Subcutaneous abdominal adipose tissue (tissue), 5 donors: ENCODE measurements around the gene ATP9A.

Experiments used
- H3K27ac ChIP-seq: one replicate; pipeline ENCODE4 v1.7.0; 2013; ENCODE audit warnings: low read depth, mild to moderate bottlenecking, inconsistent platforms, low read length, moderate library complexity
- H3K27me3 ChIP-seq, 5 donors: one replicate each; pipeline ENCODE4 v1.7.0; 2013; ENCODE audit warnings: low read length in 5 of 5, inconsistent platforms in 1 of 5; ENCODE audit not compliant: control insufficient read depth in 5 of 5, insufficient read depth in 4 of 5
- H3K36me3 ChIP-seq, 5 donors: one replicate each; pipeline ENCODE4 v1.7.0; 2013; ENCODE audit warnings: low read length in 5 of 5; ENCODE audit not compliant: control insufficient read depth in 5 of 5, insufficient read depth in 5 of 5
- H3K4me1 ChIP-seq, 5 donors: one replicate each; pipeline ENCODE4 v1.7.0; 2013; ENCODE audit warnings: low read length in 5 of 5, mild to moderate bottlenecking in 3 of 5, moderate library complexity in 1 of 5; ENCODE audit not compliant: control insufficient read depth in 5 of 5, insufficient read depth in 5 of 5
- H3K4me3 ChIP-seq, 5 donors: one replicate each; pipeline ENCODE4 v1.7.0; 2013; ENCODE audit warnings: low read length in 5 of 5, low read depth in 1 of 5
- H3K9ac ChIP-seq, 5 donors: one replicate each; pipeline ENCODE4 v1.7.0; 2013; ENCODE audit warnings: low read length in 5 of 5, mild to moderate bottlenecking in 4 of 5, moderate library complexity in 3 of 5
- H3K9me3 ChIP-seq, 5 donors: one replicate each; pipeline ENCODE4 v1.7.0; 2013; ENCODE audit warnings: low read length in 5 of 5; ENCODE audit not compliant: control insufficient read depth in 5 of 5
- donor health status: healthy.
- donor health status: healthy.
- donor health status: healthy.
- donor health status: healthy.
- donor health status: healthy.

Gene ATP9A

DNA sequence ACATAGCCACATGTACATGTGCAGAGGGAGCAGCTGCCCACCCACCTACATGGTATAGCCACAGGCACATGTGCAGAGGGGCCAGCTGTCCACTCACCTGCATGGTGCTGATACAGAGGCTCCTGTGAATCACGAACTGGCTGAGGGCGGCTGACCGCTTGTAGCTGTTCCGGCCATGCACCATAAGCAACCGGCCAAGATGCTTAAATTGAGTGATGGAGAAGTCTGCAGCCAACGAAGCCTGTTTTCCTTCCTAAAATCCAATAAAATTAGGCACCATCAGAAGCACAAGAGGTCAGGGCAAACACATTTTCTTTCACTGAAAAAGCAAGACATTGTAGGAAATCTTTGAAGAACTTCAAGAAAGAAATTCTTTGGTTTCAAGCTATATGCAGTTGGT, 154.6 kb downstream of the ATP9A start:
- Histone ChIP-seq H3K36me3 (peaks cover 5 to 69% (median 60%) of the 10 kb centered on the region in 5 donors), H3K4me1 (peaks cover 0 to 19% (median 0%) of the 10 kb centered on the region in 5 donors), H3K27ac (no peak overlapping the region), H3K9me3 (no peaks in the 10 kb centered on the region), H3K4me3 (no peak overlapping the region), H3K9ac (no peak overlapping the region), H3K27me3 (no peaks in the 10 kb centered on the region)

DNA sequence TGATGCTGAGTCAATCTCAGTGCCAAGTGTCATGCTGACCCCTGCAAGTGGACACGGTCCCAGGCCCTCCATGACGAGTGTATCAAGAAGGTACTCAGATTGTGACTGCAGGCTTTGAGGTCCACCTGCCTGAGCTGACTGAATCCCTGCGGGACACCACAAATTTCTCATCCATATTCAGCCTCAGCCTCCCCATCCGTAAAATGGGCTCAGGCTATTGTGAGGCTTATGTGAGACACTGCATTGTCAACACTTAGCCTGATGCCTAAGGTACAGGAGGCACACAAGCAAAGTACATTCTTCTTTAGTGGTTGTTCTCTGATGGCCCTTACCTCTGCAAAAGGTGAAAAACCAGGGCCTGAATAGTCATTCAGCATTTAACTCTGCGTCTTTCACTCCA, 155.3 kb downstream of the ATP9A start:
- no peak overlapping the region for H3K4me3 ChIP-seq
- H3K27ac ChIP-seq = no peak overlapping the region

DNA sequence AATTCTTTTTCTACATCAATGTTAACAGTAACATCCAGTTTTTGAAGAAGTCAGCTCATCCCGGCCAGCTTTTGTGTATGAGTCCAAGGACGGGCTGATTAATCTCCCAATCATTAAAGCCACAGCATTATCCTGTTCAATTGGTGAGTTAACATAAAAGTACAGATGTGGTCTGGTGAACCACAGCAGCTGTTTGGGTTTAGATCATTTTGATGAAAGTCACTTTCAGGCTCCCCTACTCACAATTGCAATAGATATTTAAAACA, 156.6 kb downstream of the ATP9A start:
- Histone ChIP-seq H3K9ac (no peak overlapping the region), H3K9me3 (no peaks in the 10 kb centered on the region), H3K4me3 (no peak overlapping the region), H3K4me1 (peaks cover 0 to 19% (median 0%) of the 10 kb centered on the region in 5 donors), H3K27me3 (no peaks in the 10 kb centered on the region), H3K36me3 (peaks cover 8 to 68% (median 61%) of the 10 kb centered on the region in 5 donors), H3K27ac (no peak overlapping the region)

More for the DNA sequence above, 155.3 kb downstream of the ATP9A start:
- H3K27me3 ChIP-seq = no peaks in the 10 kb centered on the region
- H3K9ac ChIP-seq = no peak overlapping the region
- peaks cover 0 to 19% (median 0%) of the 10 kb centered on the region in 5 donors for H3K4me1 ChIP-seq
- peaks cover 8 to 70% (median 61%) of the 10 kb centered on the region in 5 donors for H3K36me3 ChIP-seq
- no peaks in the 10 kb centered on the region for H3K9me3 ChIP-seq

DNA sequence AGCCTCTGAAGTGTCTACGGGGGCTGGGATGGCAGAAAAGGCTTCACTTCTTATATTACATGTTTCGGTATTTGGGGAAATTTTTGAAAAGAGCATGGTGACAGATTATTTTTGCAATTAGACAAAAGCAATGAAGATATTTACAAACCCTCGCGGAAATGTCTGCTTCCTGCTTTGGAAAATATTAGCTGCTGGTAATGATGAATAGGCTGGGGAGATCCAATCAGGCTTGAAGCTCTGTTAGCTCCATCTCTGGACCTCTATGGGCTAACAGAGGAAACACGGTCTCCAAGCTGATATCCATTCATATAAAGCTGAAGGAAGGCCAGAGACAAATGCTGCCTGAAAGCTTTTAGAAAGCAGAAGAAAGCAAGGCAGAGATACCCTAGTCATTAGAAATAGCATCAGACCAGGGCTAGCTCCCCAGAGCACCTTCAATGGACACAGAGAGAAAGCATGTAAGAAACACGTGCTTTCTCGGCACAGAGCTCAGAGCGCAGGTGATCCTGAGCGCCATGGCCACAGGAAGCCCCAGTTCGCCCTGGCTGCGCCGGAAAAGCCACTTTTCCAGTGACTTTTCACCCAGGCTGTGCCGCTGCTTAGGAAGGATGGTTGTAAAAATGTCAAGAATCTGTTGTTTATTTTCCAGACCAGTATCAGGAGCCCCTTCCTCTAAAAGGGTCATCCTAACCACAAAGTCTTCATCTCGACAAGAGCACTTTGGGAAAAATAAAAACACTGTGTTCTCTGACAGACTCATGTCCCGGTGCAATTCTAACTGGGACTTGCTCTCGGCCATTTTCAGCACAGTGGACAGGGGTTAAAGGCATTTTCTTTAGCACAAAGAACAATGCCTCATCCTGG, 157.2 kb downstream of the ATP9A start:
- no peak overlapping the region for H3K4me3 ChIP-seq
- H3K27me3 ChIP-seq = no peaks in the 10 kb centered on the region
- peaks cover 0 to 19% (median 0%) of the 10 kb centered on the region in 5 donors for H3K4me1 ChIP-seq
- no peak overlapping the region for H3K27ac ChIP-seq
- H3K9me3 ChIP-seq = no peaks in the 10 kb centered on the region
- peaks cover 8 to 69% (median 60%) of the 10 kb centered on the region in 5 donors for H3K36me3 ChIP-seq
- H3K9ac ChIP-seq = no peak overlapping the region

DNA sequence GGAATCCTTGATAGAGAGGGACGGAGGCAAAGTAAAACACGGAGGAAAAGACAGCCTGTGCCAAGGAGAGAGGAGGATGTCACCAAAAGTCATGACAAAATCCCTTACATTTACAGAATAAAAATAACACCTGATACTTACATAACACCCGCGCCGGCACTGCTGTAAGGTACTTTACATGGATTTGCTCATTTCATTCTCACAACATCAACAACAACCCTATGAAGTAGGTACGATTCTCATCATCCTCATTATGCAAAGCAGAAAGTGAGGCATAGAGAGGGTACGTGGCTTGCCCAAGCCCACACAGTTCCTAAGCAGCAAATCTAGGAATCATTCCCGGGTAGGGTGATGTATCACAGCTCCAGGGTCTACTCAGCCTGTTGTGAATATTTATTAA, 158.1 kb downstream of the ATP9A start:
- Histone ChIP-seq H3K9me3 (no peaks in the 10 kb centered on the region), H3K27ac (no peak overlapping the region), H3K36me3 (peaks cover 6 to 72% (median 60%) of the 10 kb centered on the region in 5 donors), H3K4me3 (no peak overlapping the region), H3K4me1 (peaks cover 0 to 19% (median 0%) of the 10 kb centered on the region in 5 donors), H3K27me3 (no peaks in the 10 kb centered on the region), H3K9ac (no peak overlapping the region)

DNA sequence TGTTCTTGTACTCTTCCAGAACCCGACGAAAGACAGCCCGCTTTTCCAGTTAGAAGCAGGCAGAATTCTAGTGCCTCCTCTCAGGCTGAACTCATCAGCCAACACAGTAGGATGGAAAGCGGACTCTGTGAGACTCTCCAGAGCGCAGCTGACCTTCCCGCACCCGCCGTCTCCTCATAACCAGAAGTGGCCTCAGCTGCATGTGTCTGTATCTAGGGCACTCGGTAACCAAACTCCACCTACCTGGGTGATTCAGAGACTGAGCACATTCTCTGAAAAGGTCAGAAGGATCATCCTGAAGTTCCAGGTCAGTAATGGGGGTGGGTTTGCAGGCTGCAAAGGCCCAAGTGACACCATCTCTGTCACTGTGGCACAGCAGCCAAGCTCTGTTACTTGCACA, 158.9 kb downstream of the ATP9A start:
- Histone ChIP-seq H3K27ac (no peak overlapping the region), H3K4me3 (no peak overlapping the region), H3K27me3 (no peaks in the 10 kb centered on the region), H3K4me1 (peaks cover 0 to 19% (median 0%) of the 10 kb centered on the region in 5 donors), H3K9ac (no peak overlapping the region), H3K36me3 (peaks cover 6 to 77% (median 65%) of the 10 kb centered on the region in 5 donors), H3K9me3 (no peaks in the 10 kb centered on the region)

DNA sequence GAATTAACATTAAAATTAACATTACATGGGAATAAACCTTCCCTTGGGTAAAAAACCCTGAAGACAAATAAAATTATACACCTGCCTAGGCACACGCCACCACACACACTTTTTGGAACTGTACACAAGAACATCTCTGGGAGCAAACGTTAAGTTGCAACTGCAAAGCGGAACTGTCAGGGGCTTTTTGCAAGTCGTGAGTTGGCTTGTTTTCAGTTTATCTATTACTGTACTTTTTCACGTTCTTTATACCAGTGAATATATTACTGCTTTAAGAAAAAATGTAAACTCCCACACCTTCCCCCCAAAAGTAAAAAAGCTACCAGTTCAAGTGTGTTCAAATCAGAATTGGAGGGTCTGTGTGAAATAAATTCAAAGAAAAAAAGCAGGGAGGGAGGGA, 160.1 kb downstream of the ATP9A start:
- Histone ChIP-seq H3K9me3 (no peaks in the 10 kb centered on the region), H3K4me3 (no peak overlapping the region), H3K27ac (no peak overlapping the region), H3K36me3 (peaks cover 6 to 77% (median 68%) of the 10 kb centered on the region in 5 donors), H3K27me3 (no peaks in the 10 kb centered on the region), H3K9ac (no peak overlapping the region), H3K4me1 (peaks cover 0 to 19% (median 0%) of the 10 kb centered on the region in 5 donors)

DNA sequence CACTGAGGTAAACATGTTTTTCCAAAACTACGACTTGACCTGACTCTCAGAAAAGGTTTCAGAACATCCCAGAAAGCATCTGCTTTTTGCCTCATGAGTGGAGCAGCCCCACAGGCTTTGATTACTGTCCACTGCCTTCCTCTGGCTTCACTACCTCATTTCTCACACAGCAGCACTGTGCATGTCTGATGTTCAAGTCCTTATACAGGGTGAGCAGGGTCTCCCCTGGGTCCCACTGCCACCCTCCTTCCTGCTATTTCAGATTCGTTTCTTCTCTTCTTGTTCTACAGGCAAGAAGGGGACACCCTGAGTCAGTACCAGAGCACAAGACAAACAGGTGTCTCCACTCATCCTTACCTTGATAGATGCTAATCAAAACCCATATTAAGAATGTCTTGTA, 161.0 kb downstream of the ATP9A start:
- no peak overlapping the region for H3K9ac ChIP-seq
- H3K4me3 ChIP-seq = no peak overlapping the region
- H3K9me3 ChIP-seq = no peaks in the 10 kb centered on the region
- H3K36me3 ChIP-seq = peaks cover 6 to 71% (median 62%) of the 10 kb centered on the region in 5 donors
- H3K27ac ChIP-seq = no peak overlapping the region
- H3K27me3 ChIP-seq = no peaks in the 10 kb centered on the region
- peaks cover 0 to 19% (median 0%) of the 10 kb centered on the region in 5 donors for H3K4me1 ChIP-seq

DNA sequence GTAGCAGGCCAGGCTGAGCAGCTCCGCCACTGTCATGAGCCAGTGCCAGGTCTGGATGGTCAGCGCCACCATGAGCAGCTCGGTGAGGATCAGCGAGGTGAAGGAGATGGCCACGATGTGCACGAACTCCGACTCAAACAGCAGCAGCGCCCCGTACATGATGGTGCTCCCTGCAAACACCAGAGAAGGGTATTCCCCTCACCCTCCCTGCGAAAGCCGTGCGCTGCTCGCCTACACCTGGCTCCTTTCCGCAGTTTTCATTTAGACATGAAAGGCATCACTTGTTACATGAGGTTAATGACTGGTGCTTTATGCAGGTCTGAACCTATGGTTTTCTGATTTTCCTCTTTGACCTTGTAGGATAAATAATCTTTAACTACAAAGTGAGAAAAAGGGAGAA, 163.3 kb downstream of the ATP9A start:
- no peak overlapping the region for H3K4me3 ChIP-seq
- H3K9ac ChIP-seq = no peak overlapping the region
- H3K27me3 ChIP-seq = no peaks in the 10 kb centered on the region
- H3K36me3 ChIP-seq = peaks cover 10 to 76% (median 70%) of the 10 kb centered on the region in 5 donors
- no peaks in the 10 kb centered on the region for H3K4me1 ChIP-seq
- H3K27ac ChIP-seq = no peak overlapping the region
- no peaks in the 10 kb centered on the region for H3K9me3 ChIP-seq

DNA sequence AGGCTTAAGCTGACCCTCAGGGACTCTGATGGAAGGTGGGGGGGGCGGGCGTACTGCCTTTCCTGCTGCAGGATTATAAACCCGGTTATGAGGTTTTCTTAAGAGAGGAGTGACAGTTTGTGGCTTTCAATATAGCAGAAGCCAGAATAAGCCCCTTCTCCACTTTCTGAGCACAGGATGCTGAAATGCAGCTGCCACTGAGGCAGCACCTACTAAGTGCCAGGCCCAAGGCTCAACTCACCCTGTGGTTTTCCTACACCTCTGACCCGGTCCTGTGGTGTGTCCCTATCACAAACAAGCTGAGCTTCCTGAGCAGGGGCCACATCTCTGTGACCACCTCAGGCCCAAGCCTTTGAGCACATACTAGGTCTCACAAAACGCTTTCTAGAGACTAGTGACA, 166.1 kb downstream of the ATP9A start:
- Histone ChIP-seq H3K36me3 (peaks cover 13 to 69% (median 66%) of the 10 kb centered on the region in 5 donors), H3K9me3 (no peaks in the 10 kb centered on the region), H3K4me3 (no peak overlapping the region), H3K9ac (no peak overlapping the region), H3K27ac (no peak overlapping the region), H3K27me3 (no peaks in the 10 kb centered on the region), H3K4me1 (no peaks in the 10 kb centered on the region)
